ENCODE measurements around the gene CYP8B1.

The CYP8B1 gene

GRCh38 chr3:42886294-42886822 lies 10.7 kb upstream of the CYP8B1 start:
- no peak for DNase-seq (ENCODE audit: low read depth)

GRCh38 chr3:42884324-42884723 lies 8.6 kb upstream of the CYP8B1 start:
- no peak for DNase-seq (ENCODE audit: low read depth)

- DNase-seq (ENCODE audit: low read depth), result peak; percentile 5
Observed at GRCh38 chr3:42883251-42883930, 7.7 kb upstream of the CYP8B1 start.

GRCh38 chr3:42880601-42881451 lies 5.1 kb upstream of the CYP8B1 start:
- DNase-seq (ENCODE audit: low read depth), result peak; percentile 86

- no peak for DNase-seq (ENCODE audit: low read depth)
Observed at GRCh38 chr3:42880183-42880582, 4.5 kb upstream of the CYP8B1 start.

GRCh38 chr3:42877881-42878280 lies 2.2 kb upstream of the CYP8B1 start:
- no peak for DNase-seq (ENCODE audit: low read depth)

GRCh38 chr3:42876940-42877720 lies 1.5 kb upstream of the CYP8B1 start:
- no peak for DNase-seq (ENCODE audit: low read depth)

- DNase-seq (ENCODE audit: low read depth), result no peak
Observed at GRCh38 chr3:42876401-42876800, 722 bp upstream of the CYP8B1 start.

GRCh38 chr3:42874749-42875148 lies 930 bp downstream of the CYP8B1 start:
- DNase-seq (ENCODE audit: low read depth), result no peak

- DNase-seq (ENCODE audit: low read depth), result no peak
Observed at GRCh38 chr3:42873221-42873982, 2.3 kb downstream of the CYP8B1 start.

- no peak for DNase-seq (ENCODE audit: low read depth)
Observed at GRCh38 chr3:42872718-42873117, 3.0 kb downstream of the CYP8B1 start.

GRCh38 chr3:42871592-42872196 lies 4.0 kb downstream of the CYP8B1 start:
- no peak for DNase-seq (ENCODE audit: low read depth)

GRCh38 chr3:42868841-42869240 lies 6.8 kb downstream of the CYP8B1 start:
- no peak for DNase-seq (ENCODE audit: low read depth)

- DNase-seq (ENCODE audit: low read depth), result no peak
Observed at GRCh38 chr3:42867138-42867537, 8.5 kb downstream of the CYP8B1 start.

- no peak for DNase-seq (ENCODE audit: low read depth)
Observed at GRCh38 chr3:42865256-42865655, 10.4 kb downstream of the CYP8B1 start.

GRCh38 chr3:42864321-42864950 lies 11.2 kb downstream of the CYP8B1 start:
- no peak for DNase-seq (ENCODE audit: low read depth)

- no peak for DNase-seq (ENCODE audit: low read depth)
Observed at GRCh38 chr3:42856544-42856943, 19.1 kb downstream of the CYP8B1 start.

- no peak for DNase-seq (ENCODE audit: low read depth)
Observed at GRCh38 chr3:42855547-42856380, 19.9 kb downstream of the CYP8B1 start.

GRCh38 chr3:42855219-42855546 lies 20.5 kb downstream of the CYP8B1 start:
- no peak for DNase-seq (ENCODE audit: low read depth)

GRCh38 chr3:42853739-42854302 lies 21.9 kb downstream of the CYP8B1 start:
- DNase-seq (ENCODE audit: low read depth), result no peak
